NCI-H510A (cell line): ENCODE measurements around the gene GGPS1.
"Not testable (repeated sequence)": the region's sequence is repeated elsewhere in the genome, so short reads cannot be mapped to it uniquely, and the experiment has no call there.

Source experiments
- DNase-seq: peaks from one replicate; lab custom pipeline; 2025; lab: John Stamatoyannopoulos, UW

The GGPS1 gene

GRCh38 chr1:235328271-235329138, at the start of gene GGPS1:
TSS of gene GGPS1 (plus strand) at chr1:235328570. CDS start at chr1:235335265, 6,695 bp downstream.
- peak; percentile 92 for DNase-seq

DNA sequence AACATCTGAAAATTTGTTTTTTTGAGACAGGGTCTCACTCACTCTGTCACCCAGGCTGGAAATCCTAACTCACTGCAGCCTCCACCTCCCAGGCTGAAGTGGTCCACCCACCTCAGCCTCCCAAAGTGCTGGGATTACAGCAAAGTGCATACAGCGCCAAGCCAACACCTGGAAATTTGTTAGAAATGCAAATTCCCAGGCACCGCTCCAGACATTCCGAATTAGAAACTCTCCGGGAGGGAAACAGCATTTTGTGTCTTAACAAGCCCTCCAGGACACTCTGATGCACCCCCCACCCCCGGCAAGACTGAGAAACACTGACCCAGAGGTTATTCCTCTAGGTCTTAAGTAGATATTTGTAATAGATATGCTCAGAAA, 49.5 kb upstream of the GGPS1 start:
- no peak for DNase-seq

DNA sequence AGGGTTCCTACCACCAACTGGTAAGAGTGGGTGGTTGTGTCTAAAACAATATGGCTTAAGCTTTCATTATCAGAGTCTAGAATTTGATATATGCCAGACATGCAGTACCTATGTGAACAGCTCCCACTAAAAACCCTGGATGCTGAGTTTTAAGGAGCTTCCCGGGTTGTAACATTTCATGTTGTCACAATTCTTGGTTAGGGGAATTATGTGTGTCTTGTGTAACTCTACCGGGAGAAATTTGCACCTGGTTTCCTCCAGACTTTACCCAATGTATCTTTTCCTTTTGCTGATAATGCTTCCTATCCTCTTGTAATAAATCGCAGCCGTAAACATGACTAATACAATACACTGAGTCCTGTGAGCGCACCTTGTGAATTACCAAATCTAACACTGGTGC, 48.7 kb upstream of the GGPS1 start:
- DNase-seq = no peak

GRCh38 chr1:235280467-235280866, 47.9 kb upstream of the GGPS1 start:
- no peak for DNase-seq

DNA sequence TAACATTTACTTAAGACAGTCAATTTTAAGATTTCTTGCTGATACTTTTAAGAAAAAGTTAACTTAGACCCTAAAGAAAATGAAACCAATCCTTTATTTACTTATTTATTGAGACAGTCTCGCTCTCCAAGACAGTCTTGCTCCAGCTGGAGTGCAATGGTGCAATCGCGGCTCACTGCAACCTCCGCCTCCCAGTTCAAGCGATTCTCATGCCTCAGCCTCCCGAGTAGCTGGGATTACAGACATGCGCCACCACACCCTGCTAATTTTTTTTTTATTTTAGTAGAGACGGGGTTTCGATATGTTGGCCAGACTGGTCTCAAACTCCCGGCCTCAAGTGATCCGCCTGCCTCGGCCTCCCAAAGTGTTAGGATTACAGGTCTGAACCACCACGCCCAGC, 44.7 kb upstream of the GGPS1 start:
- not testable (repeated sequence) for DNase-seq

- DNase-seq = no peak
These were observed 44.1 kb upstream of the GGPS1 start for GRCh38 chr1:235284231-235284769.

- DNase-seq = no peak
These were observed 41.7 kb upstream of the GGPS1 start for GRCh38 chr1:235286667-235287066.

GRCh38 chr1:235287208-235287882, 41.0 kb upstream of the GGPS1 start:
- no peak for DNase-seq

DNA sequence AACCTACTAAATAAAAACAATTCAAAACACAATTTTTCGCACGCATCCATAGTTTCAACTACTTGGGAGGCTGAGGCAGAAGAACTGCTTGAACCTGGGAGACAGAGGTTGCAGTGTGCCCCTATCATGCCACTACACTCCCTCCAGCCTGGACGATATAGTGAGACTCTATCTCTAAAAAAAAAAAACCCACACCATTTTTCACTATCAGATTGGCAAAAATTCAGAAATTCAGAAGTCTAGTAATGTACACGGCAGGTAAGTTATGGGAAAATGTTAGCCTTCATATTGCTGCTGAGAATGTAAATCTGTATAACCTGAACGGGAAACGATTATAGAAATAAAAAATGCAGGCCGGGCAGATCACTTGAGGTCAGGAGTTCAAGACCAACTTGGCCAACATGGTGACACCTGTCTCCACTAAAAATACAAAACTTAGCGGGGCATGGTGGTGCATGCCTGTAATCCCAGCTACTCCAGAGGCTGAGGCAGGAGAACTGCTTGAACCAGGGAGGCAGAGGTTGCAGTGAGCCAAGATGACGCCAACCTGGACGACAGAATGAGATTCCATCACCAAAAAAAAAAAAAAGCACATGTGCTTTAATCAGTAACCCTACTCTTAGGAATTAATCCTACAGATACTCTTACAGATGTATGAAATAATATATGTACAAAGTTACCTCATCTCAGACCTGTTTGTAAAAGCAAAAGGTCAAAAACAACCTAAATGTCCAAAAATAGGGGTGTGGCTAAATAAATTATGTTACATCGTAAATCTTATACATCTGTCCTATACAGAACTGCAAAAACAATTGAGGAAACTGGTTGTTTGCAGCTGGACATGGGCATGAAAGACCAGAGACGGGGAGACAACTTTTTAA, 38.3 kb upstream of the GGPS1 start:
- no peak for DNase-seq

DNA sequence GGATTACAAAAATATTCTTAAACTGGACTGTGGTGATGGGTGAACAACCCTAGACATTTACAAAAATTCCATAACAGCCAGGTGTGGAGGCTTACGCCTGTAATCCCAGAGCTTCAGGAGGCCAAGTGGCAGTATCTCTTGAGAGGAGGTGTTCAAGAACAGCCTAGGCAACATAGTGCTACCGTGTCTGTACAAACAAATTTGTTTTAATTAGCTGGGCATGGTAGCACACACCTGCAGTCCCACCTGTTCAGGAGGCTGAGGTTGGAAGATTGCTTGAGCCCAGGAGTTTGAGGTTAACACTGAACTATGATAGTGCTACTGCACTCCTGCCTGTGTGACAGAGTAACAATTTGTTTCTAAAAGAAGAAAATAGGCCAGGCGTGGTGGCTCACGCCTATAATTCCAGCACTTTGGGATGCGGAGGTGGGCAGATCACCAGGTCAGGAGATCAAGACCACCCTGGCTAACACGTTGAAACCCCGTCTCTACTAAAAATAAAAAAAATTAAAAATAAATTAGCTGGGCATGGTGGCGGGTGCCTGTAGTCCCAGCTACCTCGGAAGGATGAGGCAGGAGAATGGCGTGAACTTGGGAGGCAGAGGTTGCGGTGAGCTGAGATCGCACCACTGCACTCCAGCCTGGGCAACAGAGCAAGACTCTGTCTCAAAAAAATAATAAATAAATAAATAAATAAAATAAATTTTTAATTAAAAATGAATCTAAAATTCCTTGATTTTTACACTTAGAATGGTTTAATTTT, 37.4 kb upstream of the GGPS1 start:
- DNase-seq = no peak

DNA sequence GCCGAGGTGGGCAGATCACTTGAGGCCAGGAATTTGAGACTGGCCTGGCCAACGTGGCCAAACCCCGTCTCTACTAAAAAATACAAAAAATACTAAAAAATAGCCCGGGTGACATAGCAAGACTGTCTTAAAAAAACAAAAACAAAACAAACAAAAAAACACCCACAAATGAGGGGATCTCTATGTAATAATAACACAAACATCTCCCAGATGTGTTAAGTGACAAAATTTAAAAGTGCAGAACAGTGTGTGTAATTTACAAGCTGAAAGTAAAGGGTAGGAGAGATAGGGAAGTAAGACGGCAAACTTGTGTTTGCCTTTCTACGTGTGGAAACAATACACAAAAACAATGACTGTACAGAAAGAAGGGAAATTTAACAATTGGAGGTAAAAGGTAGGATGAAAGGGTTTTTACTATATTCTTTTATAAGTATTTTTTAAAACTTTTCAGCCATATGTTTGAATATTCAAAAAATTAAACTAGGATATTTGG, 36.7 kb upstream of the GGPS1 start:
- no peak for DNase-seq

GRCh38 chr1:235292790-235293189, 35.6 kb upstream of the GGPS1 start:
- DNase-seq = no peak

- no peak for DNase-seq
These were observed 34.9 kb upstream of the GGPS1 start for GRCh38 chr1:235293322-235293942.

GRCh38 chr1:235295902-235296350, 32.4 kb upstream of the GGPS1 start:
- no peak for DNase-seq

DNA sequence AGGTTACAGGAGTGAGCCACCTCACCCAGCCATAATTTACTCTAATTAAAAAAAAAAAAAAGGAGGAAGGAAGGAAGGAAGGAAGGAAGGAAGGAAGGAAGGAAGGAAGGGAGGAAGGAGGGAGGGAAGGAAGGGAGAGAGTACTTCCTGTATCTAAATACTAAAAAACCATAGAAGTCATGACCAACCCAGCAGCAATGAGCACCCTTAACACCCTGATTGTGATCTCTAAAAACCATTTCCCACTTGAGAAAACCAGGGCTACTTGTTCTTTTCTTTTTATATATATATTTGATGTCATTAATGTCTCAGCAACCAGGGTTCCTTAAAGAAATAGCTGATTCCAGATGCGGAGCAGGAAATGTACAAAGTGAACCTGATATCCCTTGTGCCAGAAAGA, 31.6 kb upstream of the GGPS1 start:
- no peak for DNase-seq

DNA sequence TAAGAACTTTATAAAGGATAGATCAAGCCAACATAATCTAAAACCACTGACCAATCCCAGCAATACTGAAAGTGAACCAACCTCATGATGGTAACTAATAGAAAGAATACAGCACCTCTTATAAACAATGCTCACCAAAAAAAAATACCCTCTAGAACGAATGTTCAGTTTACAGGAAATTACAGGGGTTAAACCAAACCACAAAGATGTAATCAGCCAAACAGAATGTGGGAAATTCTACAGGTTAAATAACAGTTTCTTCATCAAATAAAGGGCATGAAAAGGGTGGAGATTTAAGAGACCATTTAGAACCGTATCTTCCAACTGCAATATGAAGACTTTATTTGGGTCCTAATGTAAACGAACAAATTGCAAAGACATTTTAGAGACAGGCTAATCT, 30.8 kb upstream of the GGPS1 start:
- no peak for DNase-seq

DNA sequence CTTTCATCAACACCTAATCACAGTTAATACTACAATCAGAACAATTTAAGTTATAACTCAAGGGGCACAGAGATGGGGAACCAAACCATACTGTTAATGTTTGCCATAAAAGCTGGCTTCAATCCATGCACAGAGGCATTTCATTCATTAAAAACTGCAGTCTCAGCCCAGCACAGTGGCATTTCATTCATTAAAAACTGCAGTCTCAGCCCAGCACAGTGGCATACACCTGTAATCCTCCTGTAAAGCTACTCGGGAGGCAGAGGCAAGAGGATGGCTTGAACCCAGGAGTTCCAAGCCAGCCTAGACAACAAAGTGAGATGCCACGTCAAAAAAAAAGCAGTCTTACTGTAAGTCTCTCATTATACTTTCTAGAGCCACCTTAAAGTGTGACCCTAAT, 29.6 kb upstream of the GGPS1 start:
- no peak for DNase-seq

DNA sequence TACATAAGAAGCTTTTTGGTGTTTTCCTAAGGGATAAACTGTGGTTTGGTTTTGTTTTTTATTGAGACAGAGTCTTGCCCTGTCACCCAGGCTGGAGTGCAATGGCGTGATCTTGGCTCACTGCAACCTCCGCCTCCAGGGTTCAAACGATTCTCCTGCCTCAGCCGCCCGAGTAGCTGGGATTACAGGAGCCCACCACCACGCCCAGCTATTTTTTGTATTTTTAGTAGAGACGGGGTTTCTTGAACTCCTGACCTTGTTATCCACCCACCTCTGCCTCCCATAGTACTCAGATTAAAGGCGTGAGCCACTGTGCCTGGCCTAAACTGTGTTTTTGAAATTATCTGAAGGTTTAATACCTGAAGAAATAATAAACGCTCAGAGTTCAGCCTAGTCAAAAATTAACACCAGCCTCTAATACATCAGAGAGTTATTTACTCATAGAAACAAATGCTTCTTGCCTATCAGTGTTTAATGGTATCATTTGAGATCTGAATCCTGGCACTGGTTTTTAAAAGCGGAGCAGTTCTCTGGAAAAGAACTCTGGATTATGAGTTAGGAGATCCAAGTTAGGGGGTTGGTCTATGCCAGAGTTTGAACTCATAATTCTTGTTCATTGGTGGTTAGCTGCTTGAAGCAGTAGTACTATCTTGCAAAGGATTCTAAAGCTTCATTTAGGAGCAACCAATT, 29.1 kb upstream of the GGPS1 start:
- no peak for DNase-seq

DNA sequence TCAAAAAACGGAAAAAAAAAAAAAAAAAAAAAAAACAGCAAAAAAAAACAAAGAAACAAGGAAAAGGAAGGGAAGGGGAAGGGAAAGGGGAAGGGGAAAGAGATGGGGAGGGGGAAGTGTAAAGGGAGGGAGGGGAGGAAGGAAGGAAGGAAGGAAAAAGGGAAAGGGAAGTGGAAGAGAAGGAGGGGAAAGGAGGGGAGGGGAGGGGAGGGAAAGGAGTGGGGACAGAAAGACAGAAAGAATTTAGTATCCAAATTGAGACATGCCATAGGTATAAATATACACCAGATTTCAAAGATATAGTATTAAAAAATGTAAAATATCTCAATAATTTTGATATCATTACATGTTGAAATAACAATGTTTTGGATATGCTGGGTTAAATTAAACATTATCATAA, 26.2 kb upstream of the GGPS1 start:
- DNase-seq = no peak
